ENCODE results near the gene DDX3X. TPM values are rescaled to one million over a fixed set of nuclear protein-coding genes. Genes with fewer than 3 reads are reported as not detected.

DDX3X gene
- total RNA-seq, 1 experiment from 2014 or later = 338 TPM

DNA sequence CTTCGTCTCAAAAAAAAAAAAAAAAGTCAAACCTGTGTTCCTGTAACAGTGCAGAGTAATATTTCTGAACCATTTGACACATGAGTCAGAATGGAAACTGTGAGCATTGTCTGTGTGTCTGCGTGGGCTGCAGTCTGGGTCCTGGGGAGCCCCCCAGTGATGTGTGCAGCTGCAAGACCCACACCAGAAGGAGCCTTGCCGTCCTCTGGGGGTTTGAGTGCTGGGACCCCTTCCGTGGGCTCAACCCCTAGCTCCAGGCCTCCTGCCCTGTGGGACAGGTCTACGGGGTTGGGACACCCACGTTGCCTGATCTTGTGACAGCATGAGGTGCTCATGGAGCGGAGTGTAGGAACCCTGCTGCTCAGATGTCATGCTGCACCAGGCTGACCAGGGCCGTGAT is 43.7 kb downstream of the DDX3X start:
- Histone ChIP-seq H2BK15ac (ENCODE audit: low read depth, low read length) (no peak overlapping the region), H3K4ac (ENCODE audit: low read depth, low read length) (no peak overlapping the region), H2BK20ac (ENCODE audit: low read depth, low read length, poor library complexity, severe bottlenecking) (no peak overlapping the region), H2AK5ac (ENCODE audit: insufficient read length, low read length) (no peak overlapping the region), H3K9me3 (ENCODE audit: control insufficient read depth, low read depth, low read length) (no peaks in the 10 kb centered on the region), H3T11ph (ENCODE audit: low read length) (no peak overlapping the region), H3K27ac (ENCODE audit: insufficient read length, low read depth, low read length) (no peak overlapping the region), H4K20me1 (ENCODE audit: control insufficient read depth, insufficient read depth, insufficient read length) (no peaks in the 10 kb centered on the region), H3K4me2 (ENCODE audit: insufficient read depth, insufficient read length, low read length) (no peak overlapping the region), H3K4me1 (ENCODE audit: insufficient read depth, low read length) (0 out of 2 replicates have a peak, but pooled peaks cover 2% of the 10 kb centered on the region), H2AFZ (ENCODE audit: low read length) (no peak overlapping the region), H3K79me1 (ENCODE audit: insufficient read depth, low read depth, low read length, poor library complexity, severe bottlenecking) (no peaks in the 10 kb centered on the region), H3K14ac (ENCODE audit: insufficient read depth, low read length) (no peak overlapping the region; the same call in 1 of the 2 replicates), H4K8ac (replicated peaks; ENCODE audit: insufficient read length, low read depth, low read length) (no peak overlapping the region), H2BK12ac (ENCODE audit: insufficient read length, low read depth, low read length) (peak overlapping the region; percentile 66), H3K56ac (ENCODE audit: insufficient read length, low read depth, low read length) (no peak overlapping the region), H4K5ac (ENCODE audit: insufficient read length, low read depth, low read length) (no peak overlapping the region), H3K23me2 (ENCODE audit: insufficient read length, low read depth, low read length, poor library complexity, severe bottlenecking) (no peaks in the 10 kb centered on the region), H2BK5ac (ENCODE audit: insufficient read length, low read length) (no peak overlapping the region), H3K18ac (ENCODE audit: insufficient read length, low read depth, low read length) (no peak overlapping the region), H4K91ac (ENCODE audit: insufficient read length, low read depth, low read length) (no peak overlapping the region), H3K79me2 (ENCODE audit: insufficient read depth, low read length) (no peaks in the 10 kb centered on the region), H3K27me3 (ENCODE audit: insufficient read depth, low read length) (no peaks in the 10 kb centered on the region), H3K23ac (ENCODE audit: insufficient read length, low read depth, low read length) (no peak overlapping the region), H2BK120ac (ENCODE audit: low read depth, low read length, poor library complexity, severe bottlenecking) (no peak overlapping the region), H3K9ac (ENCODE audit: extremely low read depth, insufficient read length, low read length) (no peak overlapping the region)
- H3K4me1 Mint-ChIP-seq = peaks cover 5% of the 10 kb centered on the region in 2 experiments; a peak in 2 of 4 replicates
- TF ChIP-seq, protein P1, sequence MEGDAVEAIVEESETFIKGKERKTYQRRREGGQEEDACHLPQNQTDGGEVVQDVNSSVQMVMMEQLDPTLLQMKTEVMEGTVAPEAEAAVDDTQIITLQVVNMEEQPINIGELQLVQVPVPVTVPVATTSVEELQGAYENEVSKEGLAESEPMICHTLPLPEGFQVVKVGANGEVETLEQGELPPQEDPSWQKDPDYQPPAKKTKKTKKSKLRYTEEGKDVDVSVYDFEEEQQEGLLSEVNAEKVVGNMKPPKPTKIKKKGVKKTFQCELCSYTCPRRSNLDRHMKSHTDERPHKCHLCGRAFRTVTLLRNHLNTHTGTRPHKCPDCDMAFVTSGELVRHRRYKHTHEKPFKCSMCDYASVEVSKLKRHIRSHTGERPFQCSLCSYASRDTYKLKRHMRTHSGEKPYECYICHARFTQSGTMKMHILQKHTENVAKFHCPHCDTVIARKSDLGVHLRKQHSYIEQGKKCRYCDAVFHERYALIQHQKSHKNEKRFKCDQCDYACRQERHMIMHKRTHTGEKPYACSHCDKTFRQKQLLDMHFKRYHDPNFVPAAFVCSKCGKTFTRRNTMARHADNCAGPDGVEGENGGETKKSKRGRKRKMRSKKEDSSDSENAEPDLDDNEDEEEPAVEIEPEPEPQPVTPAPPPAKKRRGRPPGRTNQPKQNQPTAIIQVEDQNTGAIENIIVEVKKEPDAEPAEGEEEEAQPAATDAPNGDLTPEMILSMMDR (conservative IDR thresholded peaks at IDR 0.05) = no peak
- no peak for DNase-seq
- peaks cover 0 to 2% (median 0%) of the 10 kb centered on the region in 3 experiments; a peak in 2 of 7 replicates for H3K36me3 Mint-ChIP-seq (ENCODE audit: insufficient read depth in 1 of 3, low read depth in 3 of 3)
- H3K27ac Mint-ChIP-seq = no peak overlapping the region
- H3K27me3 Mint-ChIP-seq (ENCODE audit: low read depth) = peaks cover 3% of the 10 kb centered on the region; the same call in 1 of the 2 replicates
- H3K4me3 Mint-ChIP-seq = no peak overlapping the region
- WGBS (ENCODE audit: extremely low coverage, insufficient read length, low lambda C conversion rate) = no CpG with 5 or more reads among the region's 8 CpGs
- H3K9me3 Mint-ChIP-seq = peaks cover 37 to 40% of the 10 kb centered on the region in 2 experiments
